ENCODE data around the gene DMD.
"Not testable (repeated sequence)": the region's sequence is repeated elsewhere in the genome, so short reads cannot be mapped to it uniquely, and the experiment has no call there.

Gene DMD

DNA sequence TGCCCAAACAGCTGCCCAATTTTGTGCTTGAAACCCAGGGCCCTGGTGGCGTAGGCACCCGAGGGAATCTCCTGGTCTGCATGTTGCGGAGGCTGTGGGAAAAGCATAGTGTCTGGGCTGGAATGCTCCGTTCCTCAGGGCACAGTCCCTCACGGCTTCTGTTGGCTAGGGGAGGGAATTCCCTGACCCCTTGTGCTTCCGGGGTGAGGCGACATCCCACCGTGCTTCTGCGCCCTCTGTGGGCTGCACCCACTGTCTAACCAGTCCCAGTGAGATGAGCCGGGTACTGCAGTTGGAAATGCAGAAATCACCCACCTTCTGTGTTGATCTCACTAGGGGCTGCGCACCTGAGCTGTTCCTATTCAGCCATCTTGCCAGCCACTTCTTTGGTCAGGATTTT, 1740.1 kb downstream of the DMD start:
- DNase-seq = no peak

DNA sequence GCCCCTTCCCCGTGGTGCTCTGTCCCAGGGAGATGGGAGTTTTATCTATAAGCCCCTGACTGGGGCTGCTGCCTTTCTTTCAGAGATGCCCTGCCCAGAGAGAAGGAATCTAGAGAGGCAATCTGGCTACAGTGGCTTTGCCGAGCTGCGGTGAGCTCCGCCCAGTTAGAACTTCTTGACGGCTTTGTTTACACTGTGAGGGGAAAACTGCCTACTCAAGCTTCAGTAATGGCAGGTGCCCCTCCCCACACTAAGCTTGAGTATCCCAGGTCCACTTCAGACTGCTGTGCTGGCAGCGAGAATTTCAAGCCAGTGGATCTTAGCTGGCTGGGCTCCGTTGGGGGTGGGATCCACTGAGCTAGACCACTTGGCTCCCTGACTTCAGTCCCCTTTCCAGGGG, 1740.6 kb downstream of the DMD start:
- not testable (repeated sequence) for DNase-seq

DNA sequence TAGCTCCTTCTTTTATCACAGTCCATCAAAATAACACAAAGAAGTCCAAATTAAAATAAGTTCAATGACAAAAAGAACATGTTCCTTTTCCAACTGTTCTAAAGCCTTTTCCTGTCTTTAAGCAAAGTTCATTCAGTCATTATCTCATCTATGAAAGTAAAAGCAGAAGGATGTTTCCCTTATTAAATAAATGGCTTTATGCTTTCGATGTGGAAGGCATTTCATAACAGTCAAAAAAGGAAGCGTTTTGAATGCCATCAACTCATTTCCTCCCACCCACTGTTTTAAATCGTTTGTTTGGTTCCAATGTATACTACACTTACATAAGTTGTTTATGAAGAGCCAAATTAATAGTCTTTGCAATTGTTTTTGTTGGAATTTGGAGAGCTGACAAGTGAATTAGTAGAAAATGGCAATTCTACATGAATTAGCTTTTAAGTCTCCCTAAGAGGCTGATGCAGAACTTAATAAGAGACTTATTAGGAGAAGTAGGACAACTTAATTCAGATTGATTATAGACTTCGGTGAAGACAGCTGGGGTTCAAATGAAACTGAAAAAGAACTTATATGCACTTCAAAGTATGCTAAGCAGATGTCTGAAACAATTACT, 1746.9 kb downstream of the DMD start:
- no peak for DNase-seq

DNA sequence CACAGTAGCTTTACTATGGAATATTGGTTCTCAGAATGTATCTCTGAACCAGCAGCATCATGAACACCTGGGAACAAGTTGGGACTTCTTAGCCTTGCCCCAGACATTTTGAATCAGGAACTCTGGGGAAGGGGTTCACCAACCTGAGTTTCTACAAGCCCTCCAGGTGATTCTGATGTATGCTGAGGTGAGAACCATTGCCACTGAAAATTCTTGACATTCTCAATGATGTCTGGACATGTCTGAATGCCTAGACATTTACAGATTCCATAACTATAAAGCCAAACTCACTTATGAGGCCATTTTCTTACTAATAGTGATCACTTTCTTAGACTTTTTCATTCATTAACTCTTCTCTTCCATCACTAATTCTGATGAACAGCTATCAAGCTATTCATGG, 1750.1 kb downstream of the DMD start:
- no peak for DNase-seq

DNA sequence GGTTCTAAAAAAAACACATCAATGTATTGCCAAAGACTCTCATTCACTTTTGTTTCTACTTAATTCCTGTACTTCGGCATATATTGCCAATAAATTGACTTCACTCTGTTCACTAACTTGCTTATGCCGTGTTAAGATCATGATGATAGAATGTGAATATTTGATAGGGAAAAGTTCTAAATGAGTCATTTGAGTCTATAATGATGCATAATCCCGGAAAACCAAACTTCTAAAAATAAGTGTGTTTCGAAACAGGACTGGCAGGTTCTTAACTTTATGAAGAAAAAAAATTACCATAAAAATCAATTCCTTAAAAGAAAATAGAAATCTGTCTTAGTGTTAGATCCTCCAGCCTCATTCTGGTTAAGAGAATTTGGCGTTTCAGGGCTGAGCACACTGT, 1752.0 kb downstream of the DMD start:
- DNase-seq = no peak

DNA sequence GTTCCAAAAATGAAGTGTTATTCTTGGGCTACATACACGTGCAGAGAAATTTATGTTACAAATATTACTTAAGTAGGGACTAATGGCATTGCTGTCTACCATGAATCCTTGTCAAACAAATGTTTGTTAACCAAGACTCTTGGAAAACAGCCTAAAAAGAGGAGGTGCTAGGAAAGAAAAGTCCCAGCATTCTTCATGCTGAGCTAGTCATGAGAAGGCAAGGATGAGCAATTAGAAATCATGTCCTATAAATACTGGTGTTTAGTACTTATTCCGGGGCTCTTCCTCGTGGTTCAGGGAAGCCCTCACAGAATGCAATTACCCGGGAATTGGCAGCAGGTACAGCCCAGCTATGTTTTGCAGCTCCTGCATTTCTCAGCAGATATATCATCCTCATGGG, 1761.4 kb downstream of the DMD start:
- DNase-seq = no peak

DNA sequence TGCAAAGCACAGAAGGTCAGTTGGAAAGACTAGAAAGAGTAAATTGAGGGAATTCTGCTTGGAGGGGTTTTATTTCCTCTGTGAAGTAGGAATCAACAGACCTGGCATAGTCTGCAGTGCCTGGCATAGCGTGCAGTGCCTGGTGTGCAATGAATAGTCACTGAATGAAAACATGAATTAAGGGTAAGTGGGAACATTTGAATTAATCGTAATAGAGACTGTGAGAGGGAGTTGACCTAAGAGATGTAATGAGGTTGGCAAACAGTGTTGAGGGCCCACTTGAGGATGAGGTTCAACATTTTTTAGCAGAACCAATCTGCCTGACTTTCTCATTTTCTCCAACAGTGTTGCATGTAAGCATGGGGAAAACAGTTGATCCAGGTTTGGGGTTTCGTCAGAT, 1762.3 kb downstream of the DMD start:
- no peak for DNase-seq

DNA sequence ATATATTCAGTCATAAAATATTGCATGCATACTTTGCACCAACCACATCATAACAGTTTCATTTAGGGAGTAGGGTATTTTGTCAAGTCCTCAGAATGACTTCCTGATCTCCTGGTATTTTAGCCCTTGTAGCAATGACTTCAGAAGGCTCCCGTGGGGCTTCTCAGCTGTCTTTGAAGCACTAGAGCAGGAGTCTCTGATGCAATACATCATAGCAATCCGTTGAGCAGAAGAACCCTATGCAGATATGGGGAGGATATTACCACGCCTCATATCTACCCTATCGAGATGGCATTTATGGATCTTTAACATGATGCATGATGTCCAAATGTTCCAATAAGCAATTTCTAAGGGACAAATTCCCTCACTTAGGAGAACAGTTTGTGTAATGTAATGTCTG, 1765.8 kb downstream of the DMD start:
- no peak for DNase-seq

DNA sequence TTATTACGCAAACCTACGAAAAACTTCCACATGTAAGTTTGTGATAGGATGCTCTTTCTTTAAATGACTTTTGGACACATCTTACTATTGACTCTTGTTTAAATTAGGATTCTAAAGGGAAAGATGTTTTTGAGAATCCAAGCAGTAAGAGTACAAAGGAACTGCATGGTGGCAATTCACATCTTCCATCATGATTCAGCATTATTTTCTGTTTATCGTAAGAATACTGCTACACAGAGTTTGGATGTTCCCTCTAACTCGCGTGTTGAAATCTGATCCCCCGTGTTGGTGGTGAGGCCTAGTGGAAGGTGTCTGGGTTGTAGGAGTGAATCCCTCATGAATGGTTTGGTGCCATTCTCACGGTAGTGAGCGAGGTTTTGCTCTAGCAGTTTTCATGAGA, 1767.7 kb downstream of the DMD start:
- DNase-seq = no peak

DNA sequence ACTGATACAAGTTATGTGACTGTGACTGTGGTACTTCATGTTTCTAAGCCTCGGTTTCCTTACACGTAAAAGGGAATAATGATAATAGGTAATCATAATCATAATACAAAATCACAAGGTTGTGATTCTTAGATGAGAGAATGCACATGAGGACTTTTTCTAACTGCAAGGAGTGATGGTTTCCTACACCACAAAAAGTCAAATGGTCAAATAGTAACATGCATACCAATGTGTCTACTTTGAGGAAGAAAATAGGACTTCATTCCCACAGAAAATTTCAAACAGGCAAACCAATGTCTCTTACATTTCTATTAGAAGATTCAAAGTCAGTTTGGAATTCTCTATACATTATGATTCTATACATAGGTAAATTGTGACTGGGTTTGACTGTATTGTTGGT, 1770.8 kb downstream of the DMD start:
- no peak for DNase-seq

DNA sequence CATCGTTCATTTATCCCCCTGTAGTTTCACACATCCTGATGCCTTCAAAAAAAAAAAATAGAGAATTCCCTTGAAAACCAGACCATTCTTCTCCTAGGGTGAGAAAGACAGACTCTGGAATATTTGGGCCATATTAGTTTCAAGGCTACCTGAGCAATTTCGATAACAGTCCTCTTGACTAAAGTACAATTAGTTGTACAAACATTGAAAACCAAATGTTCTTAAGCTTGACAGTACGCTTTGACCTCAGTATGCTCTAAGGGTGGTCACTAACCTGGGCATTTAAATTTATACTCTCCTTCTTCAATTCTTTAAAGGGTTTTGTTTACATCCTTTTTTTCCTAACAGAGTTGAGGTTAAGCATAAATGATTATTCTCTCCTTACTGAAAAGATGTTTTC, 1774.9 kb downstream of the DMD start:
- DNase-seq = no peak

DNA sequence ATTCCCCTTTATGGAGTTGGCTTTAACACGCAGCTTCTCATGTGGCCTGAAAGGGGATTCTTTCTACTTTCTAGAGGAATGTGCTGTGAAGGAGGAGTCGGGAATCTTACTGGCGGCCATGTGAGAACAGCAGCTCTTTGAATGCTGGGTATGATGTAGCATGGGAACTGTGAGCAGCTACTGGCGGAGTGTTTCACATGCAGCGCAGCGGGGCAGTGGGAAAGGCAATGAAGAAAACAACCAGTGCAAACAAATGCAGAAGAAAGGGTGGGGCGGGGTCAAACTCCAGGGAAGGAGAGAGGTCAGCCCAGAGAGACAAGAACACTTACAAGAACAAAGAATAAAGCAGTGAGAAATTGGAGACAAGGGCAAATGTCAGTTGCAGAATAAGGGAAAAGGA, 1775.8 kb downstream of the DMD start:
- DNase-seq = no peak

DNA sequence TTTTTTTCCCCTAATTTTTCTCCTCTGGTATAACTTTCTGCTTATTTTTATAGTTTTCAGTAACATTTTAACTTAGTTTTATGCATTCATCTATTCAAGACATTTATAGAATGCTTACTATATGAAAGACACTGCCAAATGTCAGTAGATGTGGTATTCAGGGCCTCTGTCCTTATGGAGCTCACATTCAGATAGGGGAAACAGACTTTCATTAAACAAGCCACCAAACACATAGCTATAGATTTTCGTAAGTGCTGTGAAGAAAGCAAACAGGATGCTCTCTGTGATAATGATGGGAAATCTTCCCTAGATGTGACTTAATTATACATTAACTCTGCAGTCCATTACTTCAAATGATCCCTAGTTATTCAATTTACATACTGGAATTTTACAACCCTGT, 1777.5 kb downstream of the DMD start:
- no peak for DNase-seq

DNA sequence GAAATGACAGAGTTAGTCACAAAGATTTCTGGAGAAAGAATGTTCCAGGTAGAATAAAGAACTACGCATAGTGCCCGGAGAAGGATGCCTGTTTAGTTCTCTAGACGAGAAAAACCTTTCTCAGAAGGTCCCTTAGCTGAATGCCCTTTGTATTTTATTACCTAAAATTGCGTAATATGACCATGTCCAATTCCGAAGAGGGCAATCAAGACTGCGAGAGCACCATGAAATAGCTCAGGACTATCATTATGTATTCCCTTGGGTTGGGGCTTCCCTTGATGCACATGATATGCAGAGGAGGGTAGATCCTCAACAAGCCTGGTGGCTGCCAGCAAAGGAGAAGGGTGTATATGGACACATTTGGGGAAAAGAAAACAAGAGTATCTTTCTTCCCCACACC, 1781.4 kb downstream of the DMD start:
- no peak for DNase-seq

DNA sequence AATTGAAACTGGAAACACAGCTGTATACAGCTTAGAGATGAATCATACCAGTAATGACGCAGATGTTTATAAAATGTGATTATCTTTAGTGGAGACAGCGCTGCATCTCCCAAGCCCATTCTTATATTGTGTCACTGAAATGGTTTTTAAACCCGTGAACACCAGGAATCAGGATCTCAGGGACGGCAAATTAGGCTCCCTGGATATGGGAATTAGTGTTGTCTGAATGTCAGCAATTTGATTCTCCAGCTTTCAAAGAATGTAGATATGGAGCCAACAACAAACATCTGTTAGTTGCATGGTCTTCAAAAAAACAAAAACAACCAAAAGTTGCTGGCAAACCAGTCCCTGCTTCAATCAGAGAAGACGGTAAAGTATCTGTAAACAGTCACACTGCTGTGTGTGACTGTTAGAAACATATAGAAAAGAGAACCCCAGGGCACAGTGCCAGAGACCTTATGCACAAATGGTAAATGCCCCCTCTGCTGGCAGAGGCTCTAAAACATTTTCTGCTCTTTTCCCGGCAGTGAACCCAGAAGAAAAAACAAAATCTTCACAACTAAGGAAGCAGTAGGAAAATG, 1787.7 kb downstream of the DMD start:
- DNase-seq = no peak

DNA sequence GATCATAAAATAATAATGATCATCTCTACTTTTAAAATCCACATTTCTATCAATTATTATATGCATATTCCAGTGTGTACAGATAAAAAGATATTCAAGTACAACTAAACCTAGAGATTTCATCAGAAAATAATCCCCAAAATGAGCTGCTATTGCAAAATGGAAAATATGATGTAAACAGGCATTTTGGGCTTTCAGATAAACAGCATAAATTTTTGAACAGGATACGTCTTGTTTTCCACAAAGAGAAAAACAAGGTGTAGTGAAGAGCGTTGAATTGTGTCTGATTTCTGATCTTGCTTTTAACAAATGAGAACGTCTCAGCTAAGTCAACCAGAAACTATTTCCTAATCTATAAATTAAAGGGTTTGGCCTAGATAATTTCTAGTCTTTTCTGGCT, 1789.9 kb downstream of the DMD start:
- no peak for DNase-seq

DNA sequence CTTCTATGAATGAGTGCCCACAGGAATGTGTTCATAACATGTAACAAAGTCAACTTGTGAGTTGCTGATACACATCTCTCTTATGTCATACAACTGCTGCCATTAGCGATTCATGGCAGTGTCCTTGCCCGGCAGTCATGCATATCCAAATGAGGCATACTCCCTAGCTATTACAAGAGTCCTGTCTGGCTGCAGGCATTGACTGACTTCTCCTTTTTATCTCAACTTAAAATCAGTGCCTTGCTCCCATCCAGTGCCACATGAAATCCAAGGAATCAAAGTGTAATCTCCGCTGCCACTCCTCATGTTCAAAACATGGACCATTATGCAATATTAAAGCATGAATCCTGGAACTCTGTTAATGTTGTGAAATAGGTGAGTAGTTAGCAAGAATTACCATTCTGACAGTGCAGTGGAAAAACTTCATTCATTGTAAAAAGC, 1790.6 kb downstream of the DMD start:
- no peak for DNase-seq

DNA sequence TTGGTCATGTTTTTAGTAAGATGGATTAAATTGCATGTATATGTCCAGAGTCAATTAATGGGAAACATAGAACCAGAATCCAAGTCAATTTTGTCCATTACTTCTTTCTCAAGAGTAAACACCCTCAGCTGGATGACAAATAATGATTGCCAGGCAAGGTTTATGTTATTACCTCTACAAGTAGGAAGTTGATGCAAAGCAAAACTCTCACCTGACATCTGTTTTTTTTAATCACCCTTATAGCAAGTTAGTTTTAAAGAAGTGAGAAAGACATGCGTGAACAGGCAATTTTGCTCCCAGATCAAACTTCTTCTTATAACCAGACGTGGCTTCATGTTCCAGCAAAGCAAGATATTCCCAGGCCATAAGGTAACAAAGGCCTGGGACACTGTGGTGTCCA, 1791.0 kb downstream of the DMD start:
- DNase-seq = no peak

DNA sequence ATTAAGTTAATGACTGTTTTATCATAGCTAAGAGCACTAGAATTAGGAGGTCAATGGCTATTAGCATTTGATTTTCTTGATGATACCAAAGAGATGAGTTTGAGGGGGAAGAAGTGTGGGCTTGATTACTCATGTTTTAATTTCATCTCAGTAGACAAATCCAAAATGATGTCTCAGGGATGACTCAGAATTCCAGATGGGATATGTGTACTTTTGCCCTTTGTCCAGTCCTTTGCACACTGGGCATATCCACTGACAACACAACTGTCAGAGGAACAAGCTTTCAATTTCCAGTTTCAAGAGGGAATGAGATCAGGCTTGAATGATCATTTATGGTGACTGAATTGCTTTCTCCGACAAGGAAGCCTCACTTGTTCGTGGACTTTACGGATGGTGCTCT, 1814.2 kb downstream of the DMD start:
- DNase-seq = no peak

DNA sequence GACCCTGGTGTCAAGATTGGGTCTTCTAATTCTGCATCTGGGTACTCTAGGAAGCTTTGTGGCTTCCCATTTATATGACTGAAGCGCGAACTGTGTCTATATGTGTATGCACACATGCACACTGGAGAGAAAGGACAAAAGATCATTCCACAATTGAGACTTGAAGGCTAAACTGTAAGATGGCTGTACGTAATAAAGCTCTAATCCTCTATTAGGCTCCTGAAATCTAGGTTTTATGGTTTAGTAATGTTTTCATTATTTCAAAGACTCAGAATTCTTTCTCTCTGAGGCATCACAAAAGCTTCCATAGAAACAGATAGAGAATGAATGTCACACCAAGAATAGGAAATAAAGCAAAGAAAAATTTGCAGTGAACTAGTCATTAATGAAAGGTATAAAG, 1818.8 kb downstream of the DMD start:
- no peak for DNase-seq

DNA sequence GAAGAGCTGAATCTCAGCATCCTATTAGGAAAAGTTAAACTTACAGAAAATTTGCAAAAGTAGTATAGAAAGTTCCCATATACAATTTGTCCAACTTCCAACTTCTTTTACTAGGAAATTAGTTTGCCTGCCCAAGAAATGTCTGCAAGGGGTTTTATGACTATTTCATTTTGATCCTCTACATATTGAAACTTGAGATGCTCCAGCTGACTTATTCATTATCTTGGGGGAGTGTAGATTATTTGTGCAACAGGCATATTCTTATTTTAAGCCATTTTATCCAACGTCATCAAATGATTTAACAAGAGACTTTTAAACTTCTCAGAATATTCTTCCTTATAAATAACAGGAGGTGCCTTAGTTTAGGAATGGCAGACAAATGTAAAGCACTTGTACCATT, 1822.4 kb downstream of the DMD start:
- DNase-seq = no peak

DNA sequence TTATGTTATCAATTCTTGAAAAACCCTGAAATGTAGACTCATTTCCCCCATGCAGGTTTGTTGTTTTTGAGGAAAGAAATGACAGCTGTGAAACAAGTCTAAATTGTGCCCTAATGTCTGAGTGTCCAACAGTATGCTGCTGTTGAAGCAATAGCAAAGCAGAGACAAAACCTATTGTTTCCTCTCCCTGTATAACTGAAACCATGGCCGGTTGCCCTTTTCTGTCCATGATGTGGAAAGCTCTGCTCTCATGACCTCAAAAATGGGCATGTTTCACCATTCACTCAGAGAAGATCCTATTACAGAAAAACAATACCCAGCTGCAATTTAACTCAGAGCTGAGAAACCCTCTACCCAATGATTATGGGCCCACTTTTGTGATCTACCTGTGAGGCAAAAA, 1826.9 kb downstream of the DMD start:
- no peak for DNase-seq

DNA sequence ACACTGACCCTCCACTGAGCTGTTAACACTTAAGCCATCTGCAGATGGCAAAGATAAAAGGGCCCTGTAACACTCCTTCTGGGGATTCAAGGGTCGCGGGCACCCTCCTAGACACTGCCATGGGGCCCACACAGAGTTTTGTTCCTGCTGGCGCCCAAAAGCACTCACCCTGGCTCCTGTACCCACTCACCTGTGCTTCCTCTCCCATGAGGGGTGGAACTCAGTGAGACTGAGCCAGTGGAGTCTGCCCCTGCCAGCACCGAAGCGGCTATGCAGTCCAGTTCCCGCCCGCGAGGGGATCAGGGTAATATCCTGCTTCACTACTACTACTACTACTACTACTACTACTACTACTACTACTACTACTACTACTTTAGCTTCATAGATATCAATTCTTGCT, 1827.4 kb downstream of the DMD start:
- no peak for DNase-seq

DNA sequence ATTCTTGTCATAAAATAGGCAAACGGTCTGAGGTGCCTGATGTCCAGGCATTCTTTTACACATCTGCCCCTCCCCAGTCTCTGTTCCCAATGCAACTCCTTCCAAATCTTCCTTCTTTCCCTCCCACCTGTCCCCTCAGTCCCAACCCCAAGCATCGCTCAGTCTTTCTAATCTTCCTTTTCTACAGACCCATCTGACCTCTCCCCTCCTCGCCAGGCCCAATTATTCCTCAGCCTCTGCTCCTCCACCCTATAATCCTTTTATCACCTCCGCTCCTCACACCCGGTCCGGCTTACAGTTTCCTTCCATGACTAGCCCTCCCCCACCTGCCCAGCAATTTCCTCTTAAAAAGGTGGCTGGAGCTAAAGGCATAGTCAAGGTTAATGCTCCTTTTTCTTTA, 1832.4 kb downstream of the DMD start:
- not testable (repeated sequence) for DNase-seq

DNA sequence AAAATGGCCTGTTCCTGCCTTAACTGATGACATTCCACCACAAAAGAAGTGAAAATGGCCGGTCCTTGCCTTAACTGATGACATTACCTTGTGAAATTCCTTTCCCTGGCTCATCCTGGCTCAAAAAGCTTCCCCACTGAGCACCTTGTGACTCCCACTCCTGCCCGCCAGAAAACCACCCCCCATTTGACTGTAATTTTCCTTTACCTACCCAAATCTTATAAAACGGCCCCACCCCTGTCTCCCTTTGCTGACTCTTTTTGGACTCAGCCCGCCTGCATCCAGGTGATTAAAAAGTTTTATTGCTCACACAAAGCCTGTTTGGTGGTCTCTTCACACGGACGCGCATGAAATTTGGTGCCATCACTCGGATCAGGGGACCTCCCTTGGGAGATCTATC, 1833.5 kb downstream of the DMD start:
- DNase-seq = not testable (repeated sequence)

Measured in NCI-H526 treated with DMSO at 0.1 percent for 48 hours (cell line).